Hepatocyte (in vitro differentiated cells): ENCODE results near the gene C9orf50. TPM values are rescaled to one million over a fixed set of nuclear protein-coding genes. Genes with fewer than 3 reads are reported as not detected.

ENCODE experiments used
- DNase-seq: peaks from one replicate; pipeline ENCODE4 v3.0.0-alpha.2; 2016; ENCODE audit warnings: low spot score
- H2AFZ ChIP-seq: fragments of 200-600 bp; sonication (generic); 2 replicates; pipeline ENCODE4 v1.6.0; 2016; ENCODE audit warnings: antibody characterized with exemption, mild to moderate bottlenecking
- H3K27ac ChIP-seq: fragments of 200-600 bp; sonication (generic); 2 replicates; pipeline ENCODE4 v1.5.1; 2016; ENCODE audit warnings: mild to moderate bottlenecking
- H3K27me3 ChIP-seq: fragments of 200-600 bp; sonication (generic); 2 replicates; pipeline ENCODE4 v1.6.1; 2016
- H3K36me3 ChIP-seq: fragments of 200-600 bp; sonication (generic); replicated peaks from 2 replicates; pipeline ENCODE4 v1.5.1; 2016; ENCODE audit warnings: low read depth; ENCODE audit not compliant: insufficient read depth
- H3K4me1 ChIP-seq: fragments of 200-600 bp; sonication (generic); 2 replicates; pipeline ENCODE4 v1.5.1; 2016; ENCODE audit warnings: mild to moderate bottlenecking, moderate library complexity; ENCODE audit not compliant: insufficient read depth
- H3K4me2 ChIP-seq: fragments of 200-600 bp; sonication (generic); 2 replicates; pipeline ENCODE4 v1.6.0; 2016
- H3K4me3 ChIP-seq: fragments of 200-600 bp; sonication (generic); 2 replicates; pipeline ENCODE4 v1.5.1; 2016; ENCODE audit warnings: mild to moderate bottlenecking
- H3K79me2 ChIP-seq: fragments of 200-600 bp; sonication (generic); 2 replicates; pipeline ENCODE4 v1.6.0; 2017; ENCODE audit warnings: mild to moderate bottlenecking
- H3K9me2 ChIP-seq: fragments of 200-600 bp; sonication (generic); replicated peaks from 2 replicates; pipeline ENCODE4 v1.6.0; 2017; ENCODE audit warnings: mild to moderate bottlenecking; ENCODE audit not compliant: insufficient read depth
- H3K9me3 ChIP-seq: fragments of 200-600 bp; sonication (generic); 2 replicates; pipeline ENCODE4 v1.5.1; 2016; ENCODE audit warnings: low read depth, mild to moderate bottlenecking
- H4K20me1 ChIP-seq: fragments of 200-600 bp; sonication (generic); 2 replicates; pipeline ENCODE4 v1.6.0; 2016; ENCODE audit warnings: mild to moderate bottlenecking; ENCODE audit not compliant: insufficient read depth, poor library complexity, severe bottlenecking
- EZH2 ChIP-seq: fragments of 200-600 bp; sonication (generic); IDR thresholded peaks from 2 replicates; pipeline ENCODE4 v1.6.1; 2016; ENCODE audit warnings: antibody characterized with exemption, mild to moderate bottlenecking, borderline replicate concordance
- EZH2phosphoT487 ChIP-seq: fragments of 200-600 bp; sonication (generic); IDR thresholded peaks from one replicate; pipeline ENCODE4 v1.6.1; 2018; ENCODE audit warnings: antibody characterized with exemption, mild to moderate bottlenecking, low read depth, moderate library complexity; ENCODE audit not compliant: unreplicated experiment, severe bottlenecking
- WGBS: methylation state at CpG from one replicate; pipeline ENCODE4 v1.1.6; 2016; ENCODE audit warnings: low lambda C conversion rate; ENCODE audit errors: missing lambda C conversion rate; 5-methylcytosine and 5-hydroxymethylcytosine counted together
- polyA plus RNA-seq: library from polyadenylated mRNA; unstranded; fragments of >200 nt; fragmentation: Nextera tagmentation; extraction: Ambion mirVana; gene quantifications from 2 replicates; pipeline ENCODE4 v1.2.1, GENCODE V29; 2016
- total RNA-seq: library from RNA; depleted of rRNA; stranded (reverse); fragments of >200 nt; gene quantifications from 2 replicates; pipeline ENCODE4 v1.2.3, GENCODE V29; 2014
- TF ChIP-seq, protein P1 (sequence below): fragments of 200-600 bp; sonication (generic); IDR thresholded peaks from 2 replicates; pipeline ENCODE4 v1.5.1; 2016; ENCODE audit warnings: antibody characterized with exemption, mild to moderate bottlenecking; ENCODE audit not compliant: poor library complexity

The C9orf50 gene
- total and polyA plus RNA-seq, 2 experiments from 2014 or later, result not detected

DNA sequence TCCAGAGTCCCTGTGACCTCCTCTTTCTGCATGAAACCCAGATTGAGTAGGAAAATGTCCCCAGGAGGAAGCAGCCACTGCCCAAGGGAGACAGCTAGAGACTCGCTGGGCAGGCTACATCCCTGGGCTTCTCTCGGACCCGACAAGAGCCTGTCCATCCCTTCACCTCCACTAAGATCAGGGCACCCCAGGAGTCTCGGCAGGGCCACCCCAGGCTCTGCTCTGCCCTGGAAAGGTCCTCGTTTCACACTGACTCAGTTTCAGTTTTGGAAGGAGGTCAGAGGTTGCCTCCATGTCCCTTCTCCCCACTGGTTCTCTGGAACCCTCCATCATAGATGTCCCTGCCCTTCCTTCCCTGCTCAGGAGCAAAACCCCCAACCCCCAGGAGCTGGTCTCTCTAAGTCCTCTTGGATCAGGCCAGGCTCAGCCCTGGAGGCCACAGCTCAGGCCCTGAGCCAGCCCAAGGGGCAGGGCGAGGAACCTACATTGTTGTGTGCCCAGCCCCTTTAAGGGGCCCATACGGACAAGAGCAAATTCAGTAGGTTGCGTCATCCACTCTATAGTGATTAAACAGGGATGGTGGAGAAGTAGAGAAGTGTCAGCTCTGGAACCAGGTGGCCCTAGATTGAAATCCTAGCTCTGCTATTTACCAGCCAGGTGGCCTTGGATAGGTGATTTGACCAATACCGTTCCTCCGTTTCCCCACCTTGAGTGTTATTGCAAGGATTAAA is 37.4 kb downstream of the C9orf50 start:
- no peak for DNase-seq
- peaks cover 10% of the 10 kb centered on the region for H3K4me1 ChIP-seq
- H3K4me3 ChIP-seq, result no peak overlapping the region
- no peak overlapping the region for H3K27ac ChIP-seq
- no peak overlapping the region for H2AFZ ChIP-seq
- H3K36me3 ChIP-seq, result no peaks in the 10 kb centered on the region
- H3K4me2 ChIP-seq, result no peak overlapping the region
- WGBS, result 84% methylated on average over 10 of the region's 10 CpGs
- H3K27me3 ChIP-seq, result no peaks in the 10 kb centered on the region
- no peaks in the 10 kb centered on the region for H3K79me2 ChIP-seq
- H3K9me3 ChIP-seq, result no peaks in the 10 kb centered on the region
- no peaks in the 10 kb centered on the region for H4K20me1 ChIP-seq
- TF ChIP-seq EZH2 (no peak), EZH2phosphoT487 (no peak)
- TF ChIP-seq, protein P1, sequence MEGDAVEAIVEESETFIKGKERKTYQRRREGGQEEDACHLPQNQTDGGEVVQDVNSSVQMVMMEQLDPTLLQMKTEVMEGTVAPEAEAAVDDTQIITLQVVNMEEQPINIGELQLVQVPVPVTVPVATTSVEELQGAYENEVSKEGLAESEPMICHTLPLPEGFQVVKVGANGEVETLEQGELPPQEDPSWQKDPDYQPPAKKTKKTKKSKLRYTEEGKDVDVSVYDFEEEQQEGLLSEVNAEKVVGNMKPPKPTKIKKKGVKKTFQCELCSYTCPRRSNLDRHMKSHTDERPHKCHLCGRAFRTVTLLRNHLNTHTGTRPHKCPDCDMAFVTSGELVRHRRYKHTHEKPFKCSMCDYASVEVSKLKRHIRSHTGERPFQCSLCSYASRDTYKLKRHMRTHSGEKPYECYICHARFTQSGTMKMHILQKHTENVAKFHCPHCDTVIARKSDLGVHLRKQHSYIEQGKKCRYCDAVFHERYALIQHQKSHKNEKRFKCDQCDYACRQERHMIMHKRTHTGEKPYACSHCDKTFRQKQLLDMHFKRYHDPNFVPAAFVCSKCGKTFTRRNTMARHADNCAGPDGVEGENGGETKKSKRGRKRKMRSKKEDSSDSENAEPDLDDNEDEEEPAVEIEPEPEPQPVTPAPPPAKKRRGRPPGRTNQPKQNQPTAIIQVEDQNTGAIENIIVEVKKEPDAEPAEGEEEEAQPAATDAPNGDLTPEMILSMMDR, result no peak
- no peaks in the 10 kb centered on the region for H3K9me2 ChIP-seq

DNA sequence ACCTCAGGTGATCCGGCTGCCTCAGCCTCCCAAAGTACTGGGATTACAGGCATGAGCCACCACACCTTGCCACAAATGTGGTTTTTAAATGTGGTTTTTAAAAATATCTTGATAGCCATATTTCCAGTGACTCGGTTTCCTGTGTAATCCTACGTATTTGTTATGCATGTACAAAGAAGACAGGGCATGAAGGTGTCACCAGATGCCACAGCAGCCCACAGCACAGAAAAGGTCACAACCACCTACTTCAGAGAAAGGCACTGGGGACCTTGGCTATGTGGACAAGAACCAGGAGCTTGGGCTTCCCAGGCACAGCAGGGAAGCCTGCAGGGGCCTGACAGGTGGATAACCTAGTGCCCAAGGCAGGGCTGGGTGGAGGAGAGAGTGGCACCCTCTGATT is 38.0 kb downstream of the C9orf50 start:
- TF ChIP-seq EZH2phosphoT487, result no peak
- TF ChIP-seq, protein P1, result no peak
- no peak for TF ChIP-seq EZH2
- Histone ChIP-seq H3K27me3 (no peaks in the 10 kb centered on the region), H3K9me3 (no peaks in the 10 kb centered on the region), H2AFZ (no peak overlapping the region), H3K4me1 (peaks cover 10% of the 10 kb centered on the region), H4K20me1 (no peaks in the 10 kb centered on the region), H3K27ac (no peak overlapping the region), H3K79me2 (no peaks in the 10 kb centered on the region), H3K4me2 (no peak overlapping the region), H3K4me3 (no peak overlapping the region), H3K36me3 (no peaks in the 10 kb centered on the region), H3K9me2 (no peaks in the 10 kb centered on the region)
- 98% methylated on average over 3 of the region's 3 CpGs for WGBS
- no peak for DNase-seq

DNA sequence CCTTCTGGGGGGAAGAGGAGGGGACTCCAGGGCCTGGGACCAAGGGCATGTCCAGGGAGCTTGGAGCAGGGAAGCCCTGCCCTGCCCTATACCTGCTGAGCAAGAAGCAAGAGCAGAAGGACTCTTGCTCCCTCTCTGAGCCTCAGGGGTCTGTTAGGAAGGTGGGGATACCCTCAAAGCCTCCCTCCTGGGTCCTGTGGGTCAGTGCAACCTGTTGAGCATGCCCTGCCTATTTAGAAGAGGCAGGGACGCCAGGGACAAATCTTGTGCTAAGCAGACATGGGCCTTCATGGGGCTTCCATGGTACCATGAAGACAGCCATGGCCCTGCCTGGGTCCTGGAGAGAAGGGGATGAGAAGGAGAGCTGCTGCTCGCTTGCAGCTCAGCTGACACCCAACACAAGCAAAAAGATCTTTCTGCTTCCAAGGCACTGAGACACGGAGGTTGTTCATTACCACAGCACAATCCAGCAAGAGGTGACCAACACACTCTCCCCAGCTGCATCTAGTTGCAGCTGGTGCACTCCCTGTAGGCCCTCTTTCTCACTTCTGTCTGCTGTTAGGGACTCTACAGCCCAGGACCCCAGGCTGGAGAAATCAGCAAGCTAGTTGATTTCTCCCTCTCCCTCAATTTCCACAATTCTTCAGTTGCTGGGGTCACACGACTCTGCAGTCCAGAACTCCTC is 39.3 kb downstream of the C9orf50 start:
- no peak overlapping the region for H3K4me2 ChIP-seq
- no peaks in the 10 kb centered on the region for H3K9me3 ChIP-seq
- no peaks in the 10 kb centered on the region for H4K20me1 ChIP-seq
- peaks cover 2% of the 10 kb centered on the region for H3K4me1 ChIP-seq
- no peaks in the 10 kb centered on the region for H3K79me2 ChIP-seq
- DNase-seq, result no peak
- no peak overlapping the region for H2AFZ ChIP-seq
- no peak overlapping the region for H3K4me3 ChIP-seq
- no peaks in the 10 kb centered on the region for H3K36me3 ChIP-seq
- H3K9me2 ChIP-seq, result no peaks in the 10 kb centered on the region
- H3K27me3 ChIP-seq, result no peaks in the 10 kb centered on the region
- 75% methylated on average over 4 of the region's 4 CpGs for WGBS
- TF ChIP-seq EZH2phosphoT487 (no peak), EZH2 (no peak)
- TF ChIP-seq, protein P1, result no peak
- no peak overlapping the region for H3K27ac ChIP-seq
